Testis (tissue), 3 donors: ENCODE data around the gene PUSL1. TPM values are rescaled to one million over a fixed set of nuclear protein-coding genes. Genes with fewer than 3 reads are reported as not detected.

Experiments used
- DNase-seq: peaks from one replicate; pipeline ENCODE4 v3.0.0-alpha.2; 2019
- H3K27ac ChIP-seq, 2 donors: fragments of 200-600 bp; sonication (generic); one replicate each; pipeline ENCODE4 v1.5.1; 2019
- H3K27me3 ChIP-seq: fragments of 200-600 bp; sonication (generic); one replicate; pipeline ENCODE4 v1.5.1; 2019
- H3K36me3 ChIP-seq: fragments of 200-600 bp; sonication (generic); one replicate; pipeline ENCODE4 v1.5.1; 2017; ENCODE audit warnings: low read depth; ENCODE audit errors: missing control alignments
- H3K4me1 ChIP-seq: fragments of 200-600 bp; sonication (generic); one replicate; pipeline ENCODE4 v1.5.1; 2019
- H3K4me3 ChIP-seq, 2 donors: fragments of 200-600 bp; sonication (generic); one replicate each; pipeline ENCODE4 v1.5.1; 2017 to 2019
- H3K9me3 ChIP-seq: fragments of 200-600 bp; sonication (generic); one replicate; pipeline ENCODE4 v1.5.1; 2017
- POLR2A ChIP-seq: fragments of 450-650 bp; IDR thresholded peaks from one replicate; pipeline ENCODE4 v1.6.1; 2017; ENCODE audit warnings: antibody characterized with exemption, mild to moderate bottlenecking, moderate library complexity
- WGBS, 2 donors: methylation state at CpG; one replicate each; pipeline ENCODE4 v1.1.5; 2018; 5-methylcytosine and 5-hydroxymethylcytosine counted together
- intact Hi-C: fragments of 100-400 bp; cut with DNase I; formaldehyde crosslinking; loops from one replicate; pipeline ENCODE4 v1.15.1; 2023; ENCODE audit warnings: low total_unique reads
- microRNA-seq, 2 donors: library from miRNA; unstranded; fragments of <30 nt; microRNA quantifications; one replicate each; pipeline ENCODE4, GENCODE V29; 2016; ENCODE audit warnings: borderline number of aligned reads in 2 of 2, borderline replicate concordance in 1 of 2
- polyA plus RNA-seq: library from polyadenylated mRNA; stranded (reverse); fragments of 350-450 nt; fragmentation: Illumina TruSeq; extraction: RNeasy Lipid Tissue Mini Kit (QIAGEN cat#74804); gene quantifications from one replicate; pipeline ENCODE4 v1.2.3, GENCODE V29; 2014; ENCODE audit warnings: low read depth, low replicate concordance; ENCODE audit not compliant: insufficient read depth
- small RNA-seq, 2 donors: library from RNA; depleted of rRNA; stranded (forward); fragments of <200 nt; gene quantifications; one replicate each; pipeline ENCODE3, GENCODE V24; 2016
- total RNA-seq, 2 donors: library from RNA; depleted of rRNA; stranded (reverse); fragments of >200 nt; gene quantifications; one replicate each; pipeline ENCODE4 v1.2.3, GENCODE V29; 2016
- TF ChIP-seq, protein P1 (sequence below), 3 experiments: fragments of 450-650 bp in 2 of 3; fragments of 200-600 bp in 1 of 3; sonication (generic) in 1 of 3; IDR thresholded peaks; one replicate each; pipeline ENCODE4 v1.5.1; 2016 to 2019; ENCODE audit warnings: antibody characterized with exemption in 3 of 3, mild to moderate bottlenecking in 2 of 3, moderate library complexity in 1 of 3

PUSL1 gene
- total and polyA plus RNA-seq, 3 donors from 2014 or later: 12.4 to 39.0 (median 35.4) TPM

DNA sequence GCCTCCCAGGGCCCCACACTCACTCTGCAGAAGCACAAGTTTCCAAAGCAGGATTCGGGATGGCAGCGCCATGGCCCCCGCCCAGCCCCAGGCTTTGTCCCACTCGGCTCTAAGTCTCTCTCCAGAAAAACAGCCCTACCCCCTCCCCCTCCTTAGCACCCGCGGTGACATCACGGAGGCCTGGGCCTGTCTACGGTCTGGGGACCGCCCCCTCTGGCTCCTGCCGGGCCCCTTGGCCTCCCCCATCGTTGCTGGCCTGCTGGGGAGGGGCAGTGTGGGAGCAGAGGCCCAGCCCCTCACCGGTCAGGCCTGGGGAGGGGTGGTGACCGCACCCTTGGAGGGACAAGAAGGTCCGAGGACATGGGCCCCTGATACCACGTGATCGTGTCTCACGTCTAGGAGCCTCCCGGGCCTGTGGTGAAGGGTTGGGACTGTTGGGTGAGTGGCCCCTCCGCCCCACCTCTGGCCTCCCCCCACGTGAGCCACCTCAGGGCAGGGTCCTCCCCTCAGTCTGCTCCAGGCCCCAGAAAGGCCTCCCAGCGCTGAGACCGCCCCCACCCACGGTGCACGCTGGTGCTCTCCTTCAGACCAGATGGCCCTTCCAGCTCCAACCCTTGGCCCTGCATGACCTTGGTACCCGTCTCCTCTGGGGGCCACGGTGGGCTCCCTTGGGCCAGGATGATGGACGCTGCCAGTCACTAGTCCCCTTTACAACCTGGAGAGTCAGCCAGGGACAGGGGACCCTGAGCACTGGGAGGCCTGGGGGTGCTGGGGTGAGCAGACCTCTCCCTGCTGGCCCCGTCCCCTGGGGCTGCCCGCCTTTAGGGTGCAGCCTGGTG, 50.3 kb downstream of the PUSL1 start, which contains the start of gene MXRA8:
Gene MXRA8, minus strand, starts transcription at position 123 of the 839 bp plus-strand sequence. Its CDS starts 51 bp downstream, at position 72.
- no peak for TF ChIP-seq POLR2A
- TF ChIP-seq, protein P1, sequence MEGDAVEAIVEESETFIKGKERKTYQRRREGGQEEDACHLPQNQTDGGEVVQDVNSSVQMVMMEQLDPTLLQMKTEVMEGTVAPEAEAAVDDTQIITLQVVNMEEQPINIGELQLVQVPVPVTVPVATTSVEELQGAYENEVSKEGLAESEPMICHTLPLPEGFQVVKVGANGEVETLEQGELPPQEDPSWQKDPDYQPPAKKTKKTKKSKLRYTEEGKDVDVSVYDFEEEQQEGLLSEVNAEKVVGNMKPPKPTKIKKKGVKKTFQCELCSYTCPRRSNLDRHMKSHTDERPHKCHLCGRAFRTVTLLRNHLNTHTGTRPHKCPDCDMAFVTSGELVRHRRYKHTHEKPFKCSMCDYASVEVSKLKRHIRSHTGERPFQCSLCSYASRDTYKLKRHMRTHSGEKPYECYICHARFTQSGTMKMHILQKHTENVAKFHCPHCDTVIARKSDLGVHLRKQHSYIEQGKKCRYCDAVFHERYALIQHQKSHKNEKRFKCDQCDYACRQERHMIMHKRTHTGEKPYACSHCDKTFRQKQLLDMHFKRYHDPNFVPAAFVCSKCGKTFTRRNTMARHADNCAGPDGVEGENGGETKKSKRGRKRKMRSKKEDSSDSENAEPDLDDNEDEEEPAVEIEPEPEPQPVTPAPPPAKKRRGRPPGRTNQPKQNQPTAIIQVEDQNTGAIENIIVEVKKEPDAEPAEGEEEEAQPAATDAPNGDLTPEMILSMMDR (IDR thresholded peaks at IDR 0.05): no peak
- intact Hi-C loops: no loop called here
- DNase-seq: peak; percentile 80
- H3K27ac ChIP-seq: peak within 1 kb of the TSS; percentile 86 to 90
- peaks cover 44% of the 10 kb centered on the region for H3K4me1 ChIP-seq
- no peaks in the 10 kb centered on the region for H3K36me3 ChIP-seq
- WGBS, 2 donors: 33 to 51% methylated on average over 11 to 24 of the region's 29 CpGs
- peak within 1 kb of the TSS; percentile 56 to 69 for H3K4me3 ChIP-seq
- no peaks in the 10 kb centered on the region for H3K9me3 ChIP-seq
- no peaks in the 10 kb centered on the region for H3K27me3 ChIP-seq

DNA sequence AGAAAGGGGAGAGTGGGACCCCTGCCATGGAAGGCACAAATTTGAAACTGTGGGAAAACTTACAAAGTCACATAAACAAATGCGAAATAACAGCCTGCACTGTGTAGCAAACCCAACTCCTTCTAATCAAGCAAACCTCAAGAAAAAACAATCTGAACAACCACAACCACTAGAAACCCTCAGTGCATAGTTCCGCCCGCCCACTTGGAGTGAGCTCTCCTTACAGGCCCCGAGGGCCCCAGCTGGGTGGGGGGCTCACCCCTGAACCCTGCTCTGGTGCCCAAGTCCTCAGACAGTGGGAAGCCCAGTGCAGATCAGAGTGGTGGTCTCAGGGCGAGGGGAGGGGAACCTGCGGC, 50.9 kb downstream of the PUSL1 start:
- no peaks in the 10 kb centered on the region for H3K36me3 ChIP-seq
- no peaks in the 10 kb centered on the region for H3K9me3 ChIP-seq
- TF ChIP-seq, protein P1 (IDR thresholded peaks at IDR 0.05): no peak
- no peak for TF ChIP-seq POLR2A
- peak overlapping the region; percentile 86 to 90 for H3K27ac ChIP-seq
- H3K4me3 ChIP-seq: no peak overlapping the region
- 42 to 58% methylated on average over 5 to 6 of the region's 6 CpGs for WGBS, 2 donors
- peak; percentile 64 for DNase-seq
- H3K27me3 ChIP-seq: no peaks in the 10 kb centered on the region
- intact Hi-C loops: no loop called here
- peaks cover 38% of the 10 kb centered on the region for H3K4me1 ChIP-seq

DNA sequence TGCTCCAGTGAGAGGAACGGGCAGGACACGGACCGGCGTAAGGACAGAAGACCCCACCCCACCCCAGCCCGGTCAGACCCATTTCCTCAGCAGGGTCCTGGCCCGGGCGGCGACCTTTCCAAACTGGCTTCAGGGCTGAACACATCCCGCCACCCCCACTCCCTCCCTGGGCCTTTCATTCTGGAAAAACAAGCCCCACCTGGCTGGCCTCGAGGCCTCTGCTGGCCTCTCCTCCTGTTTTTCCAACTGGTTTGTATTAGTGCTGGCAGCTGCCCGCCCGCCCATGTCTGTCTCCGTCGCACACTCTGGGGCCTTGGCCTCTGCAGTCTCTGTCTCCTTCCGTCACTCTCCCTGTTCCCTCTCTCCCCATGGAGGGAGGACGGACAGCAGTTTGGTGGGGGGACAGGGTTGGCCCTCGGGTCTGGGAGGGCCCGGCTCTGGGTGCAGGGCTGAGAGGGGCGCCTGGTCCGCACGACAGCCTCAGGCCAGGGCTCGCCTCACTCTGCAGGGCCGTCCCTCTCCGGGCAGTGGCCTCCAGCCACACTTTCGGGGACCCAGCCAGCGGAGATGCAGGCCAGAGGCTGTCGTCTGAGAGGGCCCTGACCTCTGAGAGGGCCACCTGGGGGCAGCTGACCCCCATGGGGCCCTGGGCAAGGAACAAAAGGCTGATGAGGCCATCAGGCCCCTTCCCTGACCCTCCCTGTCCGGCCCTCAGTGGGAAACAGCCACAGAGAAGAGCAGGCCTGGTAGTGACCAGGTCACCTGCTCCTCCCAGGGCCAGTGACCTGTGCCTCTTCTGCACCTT, 51.5 kb downstream of the PUSL1 start:
- H3K9me3 ChIP-seq: no peaks in the 10 kb centered on the region
- peaks cover 33% of the 10 kb centered on the region for H3K4me1 ChIP-seq
- intact Hi-C loops: no loop called here
- H3K27me3 ChIP-seq: no peaks in the 10 kb centered on the region
- peak; percentile 74 for DNase-seq
- no peak overlapping the region for H3K4me3 ChIP-seq
- WGBS, 2 donors: 46 to 56% methylated on average over 12 to 28 of the region's 28 CpGs
- H3K36me3 ChIP-seq: no peaks in the 10 kb centered on the region
- TF ChIP-seq POLR2A: no peak
- TF ChIP-seq, protein P1 (IDR thresholded peaks at IDR 0.05): no peak
- peak overlapping the region; percentile 86 to 90 for H3K27ac ChIP-seq

DNA sequence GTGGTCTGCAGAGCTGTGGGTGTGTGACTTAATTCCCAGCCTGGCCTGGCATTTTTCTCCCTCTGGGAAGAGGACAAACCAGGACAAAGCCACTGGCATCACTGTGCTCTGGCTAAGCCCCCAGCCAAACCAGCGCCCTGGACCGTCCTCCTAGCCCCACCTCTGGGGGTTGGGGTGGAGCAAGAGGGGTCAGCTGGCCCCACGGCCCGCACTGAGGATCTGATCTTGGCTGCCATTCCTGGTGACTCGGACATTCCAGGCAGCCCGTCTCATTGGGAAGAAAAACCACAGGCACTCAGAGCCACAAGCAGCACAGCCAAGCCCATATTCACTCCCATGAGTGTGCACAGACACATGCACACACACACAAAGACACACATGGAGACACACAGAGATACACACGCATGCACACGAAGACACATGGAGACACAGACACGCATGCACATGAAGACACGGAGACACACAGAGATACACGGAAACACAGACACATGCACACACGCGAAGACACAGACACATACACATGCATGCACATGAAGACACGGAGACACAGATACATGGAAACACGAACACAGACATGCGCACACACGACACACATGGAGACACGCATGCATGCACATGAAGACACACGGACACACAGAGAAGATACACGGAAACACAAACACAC, 52.2 kb downstream of the PUSL1 start:
- H3K4me3 ChIP-seq: no peak overlapping the region
- no peaks in the 10 kb centered on the region for H3K9me3 ChIP-seq
- no peaks in the 10 kb centered on the region for H3K36me3 ChIP-seq
- WGBS, 2 donors: 79 to 82% methylated on average over 15 to 20 of the region's 20 CpGs
- no peaks in the 10 kb centered on the region for H3K27me3 ChIP-seq
- no peak for TF ChIP-seq POLR2A
- TF ChIP-seq, protein P1 (IDR thresholded peaks at IDR 0.05): no peak
- intact Hi-C loops: no loop called here
- H3K4me1 ChIP-seq: peaks cover 33% of the 10 kb centered on the region
- H3K27ac ChIP-seq: peak overlapping the region in 1 of 2 donors; percentile 90
- no peak for DNase-seq

Small RNAs within 50 kb of the gene (microRNA-seq; reads per million reads assigned to microRNA genes)
- gene MIR6726: 0 to 1.4 reads per million in 2 donors
- 0 reads per million in 2 donors for gene MIR6727
- 0 reads per million in 2 donors for gene MIR6808

Small RNAs within 50 kb of the gene (small RNA-seq; reads per million reads assigned to genes)
- 0 reads per million in 2 donors for gene MIR6726

Other genes starting within 250 kb of the PUSL1 start
- under 1 TPM; 0.19 to 0.31 TPM for gene RNF223, start 234.3 kb upstream of the PUSL1 start, total RNA-seq
- not detected for gene RNF223, start 234.3 kb upstream of the PUSL1 start, polyA plus RNA-seq
- 10 to 100 TPM; 50.7 to 68.3 TPM for gene C1orf159, start 192.5 kb upstream of the PUSL1 start, total RNA-seq
- gene C1orf159, start 192.5 kb upstream of the PUSL1 start, polyA plus RNA-seq: 40.7 TPM
- gene TTLL10, start 134.7 kb upstream of the PUSL1 start, total RNA-seq: 10 to 100 TPM; 20.4 to 58.0 TPM
- 44.9 TPM for gene TTLL10, start 134.7 kb upstream of the PUSL1 start, polyA plus RNA-seq
- gene TNFRSF18, start 102.0 kb upstream of the PUSL1 start, total RNA-seq: not detected
- gene TNFRSF18, start 102.0 kb upstream of the PUSL1 start, polyA plus RNA-seq: 0.67 TPM
- 1 to 10 TPM in 1 of 2 donors, under 1 TPM in 1; 0.87 to 1.4 TPM for gene TNFRSF4, start 94.4 kb upstream of the PUSL1 start, total RNA-seq
- gene TNFRSF4, start 94.4 kb upstream of the PUSL1 start, polyA plus RNA-seq: 0.80 TPM
- gene SDF4, start 76.6 kb upstream of the PUSL1 start, total RNA-seq: 100 to 1,000 TPM; 146 to 158 TPM
- gene SDF4, start 76.6 kb upstream of the PUSL1 start, polyA plus RNA-seq: 167 TPM
- gene B3GALT6, start 76.4 kb upstream of the PUSL1 start, total RNA-seq: 10 to 100 TPM; 26.1 to 37.3 TPM
- gene B3GALT6, start 76.4 kb upstream of the PUSL1 start, polyA plus RNA-seq: 8.5 TPM
- gene C1QTNF12, start 61.9 kb upstream of the PUSL1 start, total RNA-seq: 1 to 10 TPM; 4.7 to 7.7 TPM
- 2.7 TPM for gene C1QTNF12, start 61.9 kb upstream of the PUSL1 start, polyA plus RNA-seq
- 100 to 1,000 TPM; 133 to 139 TPM for gene UBE2J2, start 34.7 kb upstream of the PUSL1 start, total RNA-seq
- gene UBE2J2, start 34.7 kb upstream of the PUSL1 start, polyA plus RNA-seq: 203 TPM
- 10 to 100 TPM; 49.9 to 58.7 TPM for gene SCNN1D, start 28.2 kb upstream of the PUSL1 start, total RNA-seq
- 21.0 TPM for gene SCNN1D, start 28.2 kb upstream of the PUSL1 start, polyA plus RNA-seq
- 10 to 100 TPM; 53.0 to 62.7 TPM for gene ACAP3, start 667 bp upstream of the PUSL1 start, total RNA-seq
- gene ACAP3, start 667 bp upstream of the PUSL1 start, polyA plus RNA-seq: 16.8 TPM
- gene INTS11, start 16.1 kb downstream of the PUSL1 start, total RNA-seq: 100 to 1,000 TPM; 220 to 232 TPM
- 213 TPM for gene INTS11, start 16.1 kb downstream of the PUSL1 start, polyA plus RNA-seq
- 10 to 100 TPM; 64.4 to 82.3 TPM for gene CPTP, start 16.2 kb downstream of the PUSL1 start, total RNA-seq
- 129 TPM for gene CPTP, start 16.2 kb downstream of the PUSL1 start, polyA plus RNA-seq
- gene TAS1R3, start 22.7 kb downstream of the PUSL1 start, total RNA-seq: 1 to 10 TPM; 1.5 TPM
- 0.66 TPM for gene TAS1R3, start 22.7 kb downstream of the PUSL1 start, polyA plus RNA-seq
- 100 to 1,000 TPM; 169 to 183 TPM for gene DVL1, start 40.8 kb downstream of the PUSL1 start, total RNA-seq
- gene DVL1, start 40.8 kb downstream of the PUSL1 start, polyA plus RNA-seq: 65.8 TPM
- 100 to 1,000 TPM in 1 of 2 donors, 10 to 100 TPM in 1; 60.2 to 102 TPM for gene MXRA8, start 50.0 kb downstream of the PUSL1 start, total RNA-seq
- gene MXRA8, start 50.0 kb downstream of the PUSL1 start, polyA plus RNA-seq: 63.3 TPM
- gene AURKAIP1, start 66.6 kb downstream of the PUSL1 start, total RNA-seq: 100 to 1,000 TPM; 224 to 328 TPM
- 313 TPM for gene AURKAIP1, start 66.6 kb downstream of the PUSL1 start, polyA plus RNA-seq
- 100 to 1,000 TPM; 204 to 209 TPM for gene CCNL2, start 90.7 kb downstream of the PUSL1 start, total RNA-seq
- gene CCNL2, start 90.7 kb downstream of the PUSL1 start, polyA plus RNA-seq: 90.9 TPM
- gene MRPL20, start 98.7 kb downstream of the PUSL1 start, total RNA-seq: 100 to 1,000 TPM; 104 to 123 TPM
- gene MRPL20, start 98.7 kb downstream of the PUSL1 start, polyA plus RNA-seq: 110 TPM
- gene ANKRD65, start 112.7 kb downstream of the PUSL1 start, total RNA-seq: 10 to 100 TPM; 10.4 to 14.7 TPM
- gene ANKRD65, start 112.7 kb downstream of the PUSL1 start, polyA plus RNA-seq: 10.0 TPM
- 10 to 100 TPM; 64.0 to 90.6 TPM for gene VWA1, start 127.1 kb downstream of the PUSL1 start, total RNA-seq
- 46.6 TPM for gene VWA1, start 127.1 kb downstream of the PUSL1 start, polyA plus RNA-seq
- 1 to 10 TPM; 1.3 to 3.0 TPM for gene ATAD3C, start 141.1 kb downstream of the PUSL1 start, total RNA-seq
- gene ATAD3C, start 141.1 kb downstream of the PUSL1 start, polyA plus RNA-seq: 1.5 TPM
- gene ATAD3B, start 163.2 kb downstream of the PUSL1 start, total RNA-seq: 10 to 100 TPM; 46.3 to 55.6 TPM
- 19.1 TPM for gene ATAD3B, start 163.2 kb downstream of the PUSL1 start, polyA plus RNA-seq
- gene ATAD3A, start 203.6 kb downstream of the PUSL1 start, total RNA-seq: 10 to 100 TPM; 35.7 to 37.4 TPM
- gene ATAD3A, start 203.6 kb downstream of the PUSL1 start, polyA plus RNA-seq: 22.0 TPM
- 1 to 10 TPM; 3.6 to 6.3 TPM for gene TMEM240, start 232.0 kb downstream of the PUSL1 start, total RNA-seq
- 4.3 TPM for gene TMEM240, start 232.0 kb downstream of the PUSL1 start, polyA plus RNA-seq